ENCODE measurements around the gene FLT4. TPM values are rescaled to one million over a fixed set of nuclear protein-coding genes. Genes with fewer than 3 reads are reported as not detected.
A peak's percentile ranks its signal among the peaks of the same experiment; 100 is the strongest.

The FLT4 gene
- total and polyA plus RNA-seq, 2 donors (not counting 1 experiment from before 2014, with no cell fraction given), result 0.17 TPM; not detected in 1

GRCh38 chr5:180606215-180606785 lies 43.1 kb downstream of the FLT4 start:
- Histone ChIP-seq H2AFZ (ENCODE audit: low read length) (no peak overlapping the region), H3K36me3 (ENCODE audit: control insufficient read depth, insufficient read depth, low read length) (no peaks in the 10 kb centered on the region), H3K4me3 (replicated peaks in 1 of 4; ENCODE audit: control extremely low read depth in 1 of 4, insufficient read depth in 1 of 4, low read depth in 3 of 4, low read length in 4 of 4) (no peak overlapping the region), H4K20me1 (ENCODE audit: control insufficient read depth, extremely low read depth, insufficient read depth, low read length) (no peaks in the 10 kb centered on the region), H3K27me3 (ENCODE audit: control insufficient read depth, insufficient read depth, low read length) (no peaks in the 10 kb centered on the region), H3K79me2 (ENCODE audit: control insufficient read depth, insufficient read depth, low read length) (no peaks in the 10 kb centered on the region), H3K4me2 (ENCODE audit: extremely low read depth, insufficient read depth, low read length) (no peak overlapping the region), H3K4me1 (ENCODE audit: control insufficient read depth, extremely low read depth, insufficient read depth, low read length) (no peaks in the 10 kb centered on the region), H3K27ac (ENCODE audit: insufficient read depth, low read length) (no peak overlapping the region), H3K9me3 (ENCODE audit: control insufficient read depth, insufficient read depth, low read depth, low read length) (no peaks in the 10 kb centered on the region), H3K9ac (ENCODE audit: insufficient read depth, low read length) (no peak overlapping the region)
- DNase-seq (ENCODE audit: low read depth in 2 of 2), result no peak
- TF ChIP-seq, protein P1, sequence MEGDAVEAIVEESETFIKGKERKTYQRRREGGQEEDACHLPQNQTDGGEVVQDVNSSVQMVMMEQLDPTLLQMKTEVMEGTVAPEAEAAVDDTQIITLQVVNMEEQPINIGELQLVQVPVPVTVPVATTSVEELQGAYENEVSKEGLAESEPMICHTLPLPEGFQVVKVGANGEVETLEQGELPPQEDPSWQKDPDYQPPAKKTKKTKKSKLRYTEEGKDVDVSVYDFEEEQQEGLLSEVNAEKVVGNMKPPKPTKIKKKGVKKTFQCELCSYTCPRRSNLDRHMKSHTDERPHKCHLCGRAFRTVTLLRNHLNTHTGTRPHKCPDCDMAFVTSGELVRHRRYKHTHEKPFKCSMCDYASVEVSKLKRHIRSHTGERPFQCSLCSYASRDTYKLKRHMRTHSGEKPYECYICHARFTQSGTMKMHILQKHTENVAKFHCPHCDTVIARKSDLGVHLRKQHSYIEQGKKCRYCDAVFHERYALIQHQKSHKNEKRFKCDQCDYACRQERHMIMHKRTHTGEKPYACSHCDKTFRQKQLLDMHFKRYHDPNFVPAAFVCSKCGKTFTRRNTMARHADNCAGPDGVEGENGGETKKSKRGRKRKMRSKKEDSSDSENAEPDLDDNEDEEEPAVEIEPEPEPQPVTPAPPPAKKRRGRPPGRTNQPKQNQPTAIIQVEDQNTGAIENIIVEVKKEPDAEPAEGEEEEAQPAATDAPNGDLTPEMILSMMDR (conservative IDR thresholded peaks at IDR 0.05 in 1 of 2, IDR thresholded peaks at IDR 0.05 in 1 of 2; ENCODE audit: low read depth in 1 of 2, low read length in 2 of 2), result no peak
- no peak for TF ChIP-seq EZH2 (IDR thresholded peaks at IDR 0.05; ENCODE audit: low read length, missing control alignments)

- no peaks in the 10 kb centered on the region for H3K79me2 ChIP-seq (ENCODE audit: control insufficient read depth, insufficient read depth, low read length)
- no peak overlapping the region for H3K27ac ChIP-seq (ENCODE audit: insufficient read depth, low read length)
- no peak overlapping the region for H3K4me3 ChIP-seq (replicated peaks in 1 of 4; ENCODE audit: control extremely low read depth in 1 of 4, insufficient read depth in 1 of 4, low read depth in 3 of 4, low read length in 4 of 4)
- H3K27me3 ChIP-seq (ENCODE audit: control insufficient read depth, insufficient read depth, low read length), result no peaks in the 10 kb centered on the region
- H3K9me3 ChIP-seq (ENCODE audit: control insufficient read depth, insufficient read depth, low read depth, low read length), result no peaks in the 10 kb centered on the region
- no peak for TF ChIP-seq EZH2 (IDR thresholded peaks at IDR 0.05; ENCODE audit: low read length, missing control alignments)
- TF ChIP-seq, protein P1 (conservative IDR thresholded peaks at IDR 0.05 in 1 of 2, IDR thresholded peaks at IDR 0.05 in 1 of 2; ENCODE audit: low read depth in 1 of 2, low read length in 2 of 2), result peak; percentile 61 to 85
- H4K20me1 ChIP-seq (ENCODE audit: control insufficient read depth, extremely low read depth, insufficient read depth, low read length), result no peaks in the 10 kb centered on the region
- no peak overlapping the region for H3K9ac ChIP-seq (ENCODE audit: insufficient read depth, low read length)
- no peak overlapping the region for H2AFZ ChIP-seq (ENCODE audit: low read length)
- no peaks in the 10 kb centered on the region for H3K36me3 ChIP-seq (ENCODE audit: control insufficient read depth, insufficient read depth, low read length)
- peak; percentile 32 to 60 for DNase-seq (ENCODE audit: low read depth in 2 of 2)
- no peaks in the 10 kb centered on the region for H3K4me1 ChIP-seq (ENCODE audit: control insufficient read depth, extremely low read depth, insufficient read depth, low read length)
- H3K4me2 ChIP-seq (ENCODE audit: extremely low read depth, insufficient read depth, low read length), result no peak overlapping the region
Observed at GRCh38 chr5:180605554-180606214, 43.7 kb downstream of the FLT4 start.

GRCh38 chr5:180604271-180604670 lies 45.1 kb downstream of the FLT4 start:
- H3K36me3 ChIP-seq (ENCODE audit: control insufficient read depth, insufficient read depth, low read length), result no peaks in the 10 kb centered on the region
- no peak for DNase-seq (ENCODE audit: low read depth in 2 of 2)
- H3K4me3 ChIP-seq (replicated peaks in 1 of 4; ENCODE audit: control extremely low read depth in 1 of 4, insufficient read depth in 1 of 4, low read depth in 3 of 4, low read length in 4 of 4), result no peak overlapping the region
- H3K27me3 ChIP-seq (ENCODE audit: control insufficient read depth, insufficient read depth, low read length), result no peaks in the 10 kb centered on the region
- no peaks in the 10 kb centered on the region for H3K79me2 ChIP-seq (ENCODE audit: control insufficient read depth, insufficient read depth, low read length)
- no peaks in the 10 kb centered on the region for H4K20me1 ChIP-seq (ENCODE audit: control insufficient read depth, extremely low read depth, insufficient read depth, low read length)
- no peak overlapping the region for H3K4me2 ChIP-seq (ENCODE audit: extremely low read depth, insufficient read depth, low read length)
- H3K4me1 ChIP-seq (ENCODE audit: control insufficient read depth, extremely low read depth, insufficient read depth, low read length), result no peaks in the 10 kb centered on the region
- TF ChIP-seq, protein P1 (conservative IDR thresholded peaks at IDR 0.05 in 1 of 2, IDR thresholded peaks at IDR 0.05 in 1 of 2; ENCODE audit: low read depth in 1 of 2, low read length in 2 of 2), result no peak
- no peak for TF ChIP-seq EZH2 (IDR thresholded peaks at IDR 0.05; ENCODE audit: low read length, missing control alignments)
- H3K9ac ChIP-seq (ENCODE audit: insufficient read depth, low read length), result no peak overlapping the region
- no peak overlapping the region for H3K27ac ChIP-seq (ENCODE audit: insufficient read depth, low read length)
- H3K9me3 ChIP-seq (ENCODE audit: control insufficient read depth, insufficient read depth, low read depth, low read length), result no peaks in the 10 kb centered on the region
- H2AFZ ChIP-seq (ENCODE audit: low read length), result no peak overlapping the region
